Activated B cell treated with CpG ODN at 0.5 μM for 24 hours (primary cell): Measurements from ENCODE around the gene SKIDA1. TPM values are rescaled to one million over a fixed set of nuclear protein-coding genes. Genes with fewer than 3 reads are reported as not detected.
"Not testable (repeated sequence)": the region's sequence is repeated elsewhere in the genome, so short reads cannot be mapped to it uniquely, and the experiment has no call there.

Experiments used
- ATAC-seq: fragments of 200-7000 bp; cut with Tn5 transposase; one replicate; pipeline ENCODE4 v1.10.0; 2021; ENCODE audit warnings: low read depth, mild to moderate bottlenecking, moderate library complexity
- CTCF ChIA-PET: fragments of 350-600 bp; sonication (Branson Sonifier 250); formaldehyde crosslinking; loops from one replicate; lab custom pipeline; 2021; ENCODE audit warnings: antibody characterized with exemption; lab: Charles Lee
- POLR2A ChIA-PET: fragments of 350-600 bp; sonication (Branson Sonifier 250); formaldehyde crosslinking; loops from one replicate; lab custom pipeline; 2021; ENCODE audit warnings: antibody characterized with exemption; lab: Charles Lee
- DNase-seq: peaks from one replicate; pipeline ENCODE4 v3.0.0; 2022
- H3K27ac Mint-ChIP-seq: one replicate; pipeline ENCODE4 v1.8.0; 2020; ENCODE audit warnings: mixed read lengths
- H3K27me3 Mint-ChIP-seq: one replicate; pipeline ENCODE4 v1.8.0; 2021; ENCODE audit warnings: mixed read lengths
- H3K36me3 Mint-ChIP-seq: one replicate; pipeline ENCODE4 v1.8.0; 2021; ENCODE audit warnings: low read depth, mixed read lengths
- H3K4me1 Mint-ChIP-seq: one replicate; pipeline ENCODE4 v1.8.0; 2021; ENCODE audit warnings: mixed read lengths
- H3K4me3 Mint-ChIP-seq: one replicate; pipeline ENCODE4 v1.8.0; 2020; ENCODE audit warnings: mild to moderate bottlenecking, mixed read lengths
- H3K9me3 Mint-ChIP-seq: one replicate; pipeline ENCODE4 v1.8.0; 2020; ENCODE audit warnings: mixed read lengths
- intact Hi-C: fragments of 100-400 bp; cut with micrococcal nuclease; formaldehyde crosslinking; loops from one replicate; pipeline ENCODE4 v1.15.1; 2024
- total RNA-seq: library from RNA; stranded (reverse); gene quantifications from 2 replicates; pipeline ENCODE4 v1.2.3, GENCODE V29; 2022
- TF ChIP-seq, protein P1 (sequence below): fragments of 200-600 bp; IDR thresholded peaks from one replicate; pipeline ENCODE4 v1.8.0; 2022; ENCODE audit warnings: antibody characterized with exemption, mild to moderate bottlenecking

The SKIDA1 gene
- total RNA-seq, 1 donor from 2014 or later = 0.60 TPM

GRCh38 chr10:21556527-21556926 lies 31.0 kb upstream of the SKIDA1 start:
- no peaks in the 10 kb centered on the region for H3K9me3 Mint-ChIP-seq

DNA sequence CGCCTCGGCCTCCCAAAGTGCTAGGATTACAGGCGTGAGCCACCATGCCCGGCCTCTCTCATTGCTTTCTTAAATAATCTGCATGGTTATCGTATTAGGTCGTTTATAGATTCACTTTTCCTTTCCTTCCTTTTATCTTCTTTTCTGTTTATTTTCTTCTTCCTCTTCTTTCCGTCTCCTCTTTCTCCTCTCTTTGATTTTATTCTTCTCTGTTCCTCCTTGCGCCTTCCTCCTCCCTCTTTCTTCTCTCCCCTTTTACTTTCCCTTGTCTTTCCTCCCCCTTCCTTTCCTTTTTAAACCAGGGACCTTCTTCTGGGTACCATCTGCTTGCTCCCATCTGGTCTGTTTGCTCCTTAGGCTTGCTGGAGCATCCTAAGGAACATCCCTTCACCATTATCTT lies 27.2 kb upstream of the SKIDA1 start:
- no peaks in the 10 kb centered on the region for H3K9me3 Mint-ChIP-seq
- no peak overlapping the region for H3K27ac Mint-ChIP-seq
- no peaks in the 10 kb centered on the region for H3K4me1 Mint-ChIP-seq
- ChIA-PET POLR2A (no interaction called here), CTCF (no interaction called here)
- intact Hi-C loops = no loop called here
- H3K4me3 Mint-ChIP-seq = no peak overlapping the region
- DNase-seq (no peak), ATAC-seq (no peak)
- peaks cover 75% of the 10 kb centered on the region for H3K36me3 Mint-ChIP-seq
- no peaks in the 10 kb centered on the region for H3K27me3 Mint-ChIP-seq
- TF ChIP-seq, protein P1, sequence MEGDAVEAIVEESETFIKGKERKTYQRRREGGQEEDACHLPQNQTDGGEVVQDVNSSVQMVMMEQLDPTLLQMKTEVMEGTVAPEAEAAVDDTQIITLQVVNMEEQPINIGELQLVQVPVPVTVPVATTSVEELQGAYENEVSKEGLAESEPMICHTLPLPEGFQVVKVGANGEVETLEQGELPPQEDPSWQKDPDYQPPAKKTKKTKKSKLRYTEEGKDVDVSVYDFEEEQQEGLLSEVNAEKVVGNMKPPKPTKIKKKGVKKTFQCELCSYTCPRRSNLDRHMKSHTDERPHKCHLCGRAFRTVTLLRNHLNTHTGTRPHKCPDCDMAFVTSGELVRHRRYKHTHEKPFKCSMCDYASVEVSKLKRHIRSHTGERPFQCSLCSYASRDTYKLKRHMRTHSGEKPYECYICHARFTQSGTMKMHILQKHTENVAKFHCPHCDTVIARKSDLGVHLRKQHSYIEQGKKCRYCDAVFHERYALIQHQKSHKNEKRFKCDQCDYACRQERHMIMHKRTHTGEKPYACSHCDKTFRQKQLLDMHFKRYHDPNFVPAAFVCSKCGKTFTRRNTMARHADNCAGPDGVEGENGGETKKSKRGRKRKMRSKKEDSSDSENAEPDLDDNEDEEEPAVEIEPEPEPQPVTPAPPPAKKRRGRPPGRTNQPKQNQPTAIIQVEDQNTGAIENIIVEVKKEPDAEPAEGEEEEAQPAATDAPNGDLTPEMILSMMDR = no peak

More at GRCh38 chr10:21556527-21556926, 31.0 kb upstream of the SKIDA1 start:
- DNase-seq = no peak
- Mint-ChIP-seq H3K27me3 (no peaks in the 10 kb centered on the region), H3K4me1 (peaks cover 4% of the 10 kb centered on the region), H3K36me3 (peaks cover 76% of the 10 kb centered on the region), H3K27ac (no peak overlapping the region), H3K4me3 (no peak overlapping the region)
- CTCF ChIA-PET = no interaction called here
- intact Hi-C loops = no loop called here
- no peak for ATAC-seq
- TF ChIP-seq, protein P1 = no peak
- POLR2A ChIA-PET = no interaction called here

GRCh38 chr10:21547246-21547645 lies 21.8 kb upstream of the SKIDA1 start:
- TF ChIP-seq, protein P1 = no peak
- CTCF ChIA-PET = no interaction called here
- Mint-ChIP-seq H3K27ac (no peak overlapping the region), H3K27me3 (no peaks in the 10 kb centered on the region), H3K4me1 (no peaks in the 10 kb centered on the region), H3K36me3 (peaks cover 73% of the 10 kb centered on the region), H3K4me3 (no peak overlapping the region), H3K9me3 (no peaks in the 10 kb centered on the region)
- intact Hi-C loops = no loop called here
- DNase-seq = no peak
- POLR2A ChIA-PET = no interaction called here
- ATAC-seq = no peak

GRCh38 chr10:21540701-21541100 lies 15.2 kb upstream of the SKIDA1 start:
- H3K4me3 Mint-ChIP-seq, DNase-seq, H3K27ac Mint-ChIP-seq, H3K4me1 Mint-ChIP-seq, ATAC-seq, H3K9me3 Mint-ChIP-seq, POLR2A ChIA-PET, H3K27me3 Mint-ChIP-seq: not testable (repeated sequence)
- peaks cover 73% of the 10 kb centered on the region for H3K36me3 Mint-ChIP-seq
- intact Hi-C loops = loop anchor here (5.0 kb wide), 1 partner anchor 37 kb away; no protein-coding TSS in a partner anchor
- CTCF ChIA-PET = interaction anchor here (1.0 kb wide), 1 partner anchor 191 kb away, joined by 3 read pairs; no protein-coding TSS in a partner anchor

GRCh38 chr10:21536874-21537273 lies 11.4 kb upstream of the SKIDA1 start:
- DNase-seq (no peak), ATAC-seq (no peak)
- TF ChIP-seq, protein P1 = no peak
- intact Hi-C loops = loop anchor here (10.0 kb wide), 1 partner anchor 1068 kb away; no protein-coding TSS in a partner anchor
- Mint-ChIP-seq H3K9me3 (no peaks in the 10 kb centered on the region), H3K4me3 (no peak overlapping the region), H3K27me3 (no peaks in the 10 kb centered on the region), H3K4me1 (peaks cover 18% of the 10 kb centered on the region), H3K27ac (no peak overlapping the region), H3K36me3 (peaks cover 39% of the 10 kb centered on the region)
- ChIA-PET POLR2A (interaction anchor here (0.7 to 1.2 kb wide), 2 partner anchors 11 to 18 kb away, joined by 3 to 4 read pairs; partner anchors contain the start of gene SKIDA1), CTCF (no interaction called here)

GRCh38 chr10:21535976-21536375 lies 10.5 kb upstream of the SKIDA1 start:
- CTCF ChIA-PET, H3K27ac Mint-ChIP-seq, DNase-seq, ATAC-seq, H3K9me3 Mint-ChIP-seq, H3K27me3 Mint-ChIP-seq: not testable (repeated sequence)
- intact Hi-C loops = loop anchor here (2.0 to 10.0 kb wide), 3 partner anchors 901 to 1903 kb away; partner anchors contain the start of gene OTUD1
- POLR2A ChIA-PET = interaction anchor here (0.6 kb wide), 1 partner anchor 12 kb away, joined by 4 read pairs; no protein-coding TSS in a partner anchor
- Mint-ChIP-seq H3K4me3 (peak overlapping the region; percentile 77), H3K4me1 (peaks cover 18% of the 10 kb centered on the region), H3K36me3 (peaks cover 31% of the 10 kb centered on the region)
